ENCODE results near the gene TUT1.
"Not testable (repeated sequence)": the region's sequence is repeated elsewhere in the genome, so short reads cannot be mapped to it uniquely, and the experiment has no call there.

Gene TUT1

GRCh38 chr11:62603776-62604299 is 12.5 kb upstream of the TUT1 start:
- DNase-seq (ENCODE audit: low spot score): no peak

- DNase-seq (ENCODE audit: low spot score): peak; percentile 15
Measured at GRCh38 chr11:62603072-62603408, 11.7 kb upstream of the TUT1 start.

- DNase-seq (ENCODE audit: low spot score): peak; percentile 88
Measured at GRCh38 chr11:62602141-62603071, 11.1 kb upstream of the TUT1 start.

GRCh38 chr11:62601372-62602140 is 10.2 kb upstream of the TUT1 start, which contains the start of gene MTA2:
TSS of gene MTA2 (minus strand) at chr11:62601865. CDS start at chr11:62601450, 415 bp downstream.
- DNase-seq (ENCODE audit: low spot score): peak; percentile 96

GRCh38 chr11:62601122-62601371 is 9.7 kb upstream of the TUT1 start:
- DNase-seq (ENCODE audit: low spot score): peak; percentile 62

- no peak for DNase-seq (ENCODE audit: low spot score)
Measured at GRCh38 chr11:62600367-62601121, 9.2 kb upstream of the TUT1 start.

GRCh38 chr11:62599901-62600300 is 8.6 kb upstream of the TUT1 start:
- no peak for DNase-seq (ENCODE audit: low spot score)

- peak; percentile 98 for DNase-seq (ENCODE audit: low spot score)
Measured at GRCh38 chr11:62599069-62599696, 7.9 kb upstream of the TUT1 start.

- DNase-seq (ENCODE audit: low spot score): no peak
Measured at GRCh38 chr11:62595124-62595523, 3.8 kb upstream of the TUT1 start.

- peak; percentile 66 for DNase-seq (ENCODE audit: low spot score)
Measured at GRCh38 chr11:62593434-62594044, 2.2 kb upstream of the TUT1 start.

- DNase-seq (ENCODE audit: low spot score): no peak
Measured at GRCh38 chr11:62592989-62593421, 1.7 kb upstream of the TUT1 start.

- no peak for DNase-seq (ENCODE audit: low spot score)
Measured at GRCh38 chr11:62592146-62592815, 958 bp upstream of the TUT1 start.

GRCh38 chr11:62588966-62589637 is 2.2 kb downstream of the TUT1 start:
- DNase-seq (ENCODE audit: low spot score): no peak

- not testable (repeated sequence) for DNase-seq (ENCODE audit: low spot score)
Measured at GRCh38 chr11:62585356-62585755, 6.0 kb downstream of the TUT1 start.

- DNase-seq (ENCODE audit: low spot score): not testable (repeated sequence)
Measured at GRCh38 chr11:62581735-62582134, 9.6 kb downstream of the TUT1 start.

GRCh38 chr11:62580959-62581715 is 10.2 kb downstream of the TUT1 start:
- no peak for DNase-seq (ENCODE audit: low spot score)

- DNase-seq (ENCODE audit: low spot score): no peak
Measured at GRCh38 chr11:62579252-62579651, 12.1 kb downstream of the TUT1 start.

- no peak for DNase-seq (ENCODE audit: low spot score)
Measured at GRCh38 chr11:62578541-62578940, 12.8 kb downstream of the TUT1 start.

- no peak for DNase-seq (ENCODE audit: low spot score)
Measured at GRCh38 chr11:62577046-62577714, 14.1 kb downstream of the TUT1 start.
